ENCODE data around the gene FOXB2. TPM values are rescaled to one million over a fixed set of nuclear protein-coding genes. Genes with fewer than 3 reads are reported as not detected.
A peak's percentile ranks its signal among the peaks of the same experiment; 100 is the strongest.

FOXB2 gene
- total and polyA plus RNA-seq, 2 of the 13 experiments (the other 11 are each of a cell fraction or from before 2014, with no cell fraction given) = not detected

DNA sequence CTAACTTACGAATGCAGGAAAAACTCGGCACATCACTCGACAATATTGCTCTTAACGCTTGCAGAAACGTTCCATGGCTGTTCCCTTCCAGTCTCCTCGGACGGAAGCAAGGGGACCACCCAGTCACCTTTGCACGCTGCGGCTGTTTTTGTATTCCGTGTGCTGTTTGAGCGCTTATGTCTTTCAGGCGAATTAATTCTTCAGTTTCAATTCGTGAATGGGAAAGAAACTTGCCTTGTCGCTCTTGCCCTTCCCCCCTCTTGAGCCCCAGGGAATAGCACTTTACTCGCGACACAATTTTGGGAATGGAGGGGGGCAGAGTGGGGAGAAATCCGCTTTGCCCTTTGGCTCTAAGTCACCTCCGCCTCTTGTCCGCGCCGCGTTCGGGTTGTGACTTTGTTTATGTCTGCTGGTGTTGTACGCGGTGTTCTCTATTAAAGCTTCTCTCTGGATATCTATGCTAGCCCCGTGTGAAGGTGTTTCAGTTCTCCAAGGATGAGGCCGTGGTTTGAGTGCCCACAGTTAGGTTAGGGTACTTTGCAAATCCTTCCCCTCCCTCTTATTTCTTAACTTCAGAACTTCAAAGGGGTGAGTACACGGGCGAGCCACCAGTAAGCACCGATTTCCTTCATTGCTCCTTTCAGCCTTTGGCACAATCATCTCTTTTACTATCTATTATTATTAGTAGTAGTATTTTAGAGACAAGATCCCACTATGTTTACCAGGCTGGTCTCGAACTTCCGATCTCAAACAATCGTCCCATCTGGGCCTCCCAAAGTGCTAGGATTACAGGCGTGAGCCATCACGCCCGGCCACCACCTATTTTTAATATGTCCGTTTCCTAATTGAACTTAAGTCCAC lies 2.7 kb downstream of the FOXB2 start (continued):
- TF ChIP-seq, protein P1, sequence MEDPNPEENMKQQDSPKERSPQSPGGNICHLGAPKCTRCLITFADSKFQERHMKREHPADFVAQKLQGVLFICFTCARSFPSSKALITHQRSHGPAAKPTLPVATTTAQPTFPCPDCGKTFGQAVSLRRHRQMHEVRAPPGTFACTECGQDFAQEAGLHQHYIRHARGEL (CRISPR knock-in tag; IDR thresholded peaks at IDR 0.05) = no peak
- TF ChIP-seq, protein P2, sequence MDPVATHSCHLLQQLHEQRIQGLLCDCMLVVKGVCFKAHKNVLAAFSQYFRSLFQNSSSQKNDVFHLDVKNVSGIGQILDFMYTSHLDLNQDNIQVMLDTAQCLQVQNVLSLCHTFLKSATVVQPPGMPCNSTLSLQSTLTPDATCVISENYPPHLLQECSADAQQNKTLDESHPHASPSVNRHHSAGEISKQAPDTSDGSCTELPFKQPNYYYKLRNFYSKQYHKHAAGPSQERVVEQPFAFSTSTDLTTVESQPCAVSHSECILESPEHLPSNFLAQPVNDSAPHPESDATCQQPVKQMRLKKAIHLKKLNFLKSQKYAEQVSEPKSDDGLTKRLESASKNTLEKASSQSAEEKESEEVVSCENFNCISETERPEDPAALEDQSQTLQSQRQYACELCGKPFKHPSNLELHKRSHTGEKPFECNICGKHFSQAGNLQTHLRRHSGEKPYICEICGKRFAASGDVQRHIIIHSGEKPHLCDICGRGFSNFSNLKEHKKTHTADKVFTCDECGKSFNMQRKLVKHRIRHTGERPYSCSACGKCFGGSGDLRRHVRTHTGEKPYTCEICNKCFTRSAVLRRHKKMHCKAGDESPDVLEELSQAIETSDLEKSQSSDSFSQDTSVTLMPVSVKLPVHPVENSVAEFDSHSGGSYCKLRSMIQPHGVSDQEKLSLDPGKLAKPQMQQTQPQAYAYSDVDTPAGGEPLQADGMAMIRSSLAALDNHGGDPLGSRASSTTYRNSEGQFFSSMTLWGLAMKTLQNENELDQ (CRISPR knock-in tag; IDR thresholded peaks at IDR 0.05; ENCODE audit: borderline replicate concordance) = no peak
- TF ChIP-seq, protein P3, sequence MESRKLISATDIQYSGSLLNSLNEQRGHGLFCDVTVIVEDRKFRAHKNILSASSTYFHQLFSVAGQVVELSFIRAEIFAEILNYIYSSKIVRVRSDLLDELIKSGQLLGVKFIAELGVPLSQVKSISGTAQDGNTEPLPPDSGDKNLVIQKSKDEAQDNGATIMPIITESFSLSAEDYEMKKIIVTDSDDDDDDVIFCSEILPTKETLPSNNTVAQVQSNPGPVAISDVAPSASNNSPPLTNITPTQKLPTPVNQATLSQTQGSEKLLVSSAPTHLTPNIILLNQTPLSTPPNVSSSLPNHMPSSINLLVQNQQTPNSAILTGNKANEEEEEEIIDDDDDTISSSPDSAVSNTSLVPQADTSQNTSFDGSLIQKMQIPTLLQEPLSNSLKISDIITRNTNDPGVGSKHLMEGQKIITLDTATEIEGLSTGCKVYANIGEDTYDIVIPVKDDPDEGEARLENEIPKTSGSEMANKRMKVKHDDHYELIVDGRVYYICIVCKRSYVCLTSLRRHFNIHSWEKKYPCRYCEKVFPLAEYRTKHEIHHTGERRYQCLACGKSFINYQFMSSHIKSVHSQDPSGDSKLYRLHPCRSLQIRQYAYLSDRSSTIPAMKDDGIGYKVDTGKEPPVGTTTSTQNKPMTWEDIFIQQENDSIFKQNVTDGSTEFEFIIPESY (CRISPR knock-in tag; IDR thresholded peaks at IDR 0.05) = no peak
- no peak for TF ChIP-seq RARA (CRISPR knock-in tag; IDR thresholded peaks at IDR 0.05)
- no peak for TF ChIP-seq ZNF343 (CRISPR knock-in tag; IDR thresholded peaks at IDR 0.05)

- ChIA-PET POLR2A (no interaction called here), CTCF (ENCODE audit: low intra/inter-chr PET ratio, low total read pairs) (no interaction called here)
- intact Hi-C loops (cut with micrococcal nuclease; ENCODE audit: unreplicated experiment) (no loop called here), in situ Hi-C loops (cut with HindIII; ENCODE audit: extremely low pct_ligation_motif_present, low pct_unique_long_range_greater_than_20kb) (no loop called here)
- Histone ChIP-seq H3K4me1 (ENCODE audit: insufficient read depth, low read length) (no peaks in the 10 kb centered on the region), H2AFZ (ENCODE audit: low read length) (no peak overlapping the region), H3K9ac (ENCODE audit: insufficient read depth, low read depth, low read length) (no peak overlapping the region), H3K27me3 (ENCODE audit: control insufficient read depth in 1 of 2, insufficient read depth in 2 of 2, low read length in 2 of 2) (peaks cover 3 to 60% of the 10 kb centered on the region in 2 experiments), H3K36me3 (replicated peaks in 1 of 2; ENCODE audit: control insufficient read depth in 1 of 2, insufficient read depth in 2 of 2, low read length in 2 of 2) (no peaks in the 10 kb centered on the region), H3K27ac (ENCODE audit: extremely low read length, insufficient read depth, low read length) (no peak overlapping the region), H3K4me2 (ENCODE audit: low read depth, low read length) (no peak overlapping the region), H3K9me3 (ENCODE audit: low read length) (no peaks in the 10 kb centered on the region), H4K20me1 (ENCODE audit: insufficient read depth, low read length) (no peaks in the 10 kb centered on the region), H3K4me3 (replicated peaks in 1 of 3; ENCODE audit: insufficient read depth in 1 of 3, low read depth in 2 of 3, low read length in 3 of 3) (no peak overlapping the region; a peak in 1 of 6 replicates), H3K79me2 (ENCODE audit: insufficient read depth, low read length) (no peaks in the 10 kb centered on the region)
- FAIRE-seq (no peak), ATAC-seq (peak; percentile 70), DNase-seq (ENCODE audit: low spot score) (no peak)
- 24% methylated on average over 13 of the region's 43 CpGs for WGBS (ENCODE audit: low lambda C conversion rate)
- no TSS peak for BruUV-seq (replicated peaks)
- peak; percentile 16; the same call in 1 of the 2 replicates for TF ChIP-seq CTCF (CRISPR knock-in tag; IDR thresholded peaks at IDR 0.05)
- no peak for TF ChIP-seq ZNF24 (IDR thresholded peaks at IDR 0.05)
- TF ChIP-seq HES4 (CRISPR knock-in tag; IDR thresholded peaks at IDR 0.05; ENCODE audit: borderline replicate concordance) = no peak
- peak; percentile 12; the same call in 1 of the 2 replicates for TF ChIP-seq ZNF687 (CRISPR knock-in tag; IDR thresholded peaks at IDR 0.05)
Measured at GRCh38 chr9:77022783-77023440, 3.5 kb downstream of the FOXB2 start.
